Smooth muscle cell (in vitro differentiated cells): ENCODE results near the gene DIP2C. TPM values are rescaled to one million over a fixed set of nuclear protein-coding genes. Genes with fewer than 3 reads are reported as not detected.

Source experiments
- DNase-seq: peaks from one replicate; lab custom pipeline; 2025; ENCODE audit not compliant: unreplicated experiment; lab: John Stamatoyannopoulos, UW
- H2AFZ ChIP-seq: fragments of 200-600 bp; sonication (generic); 2 replicates; pipeline ENCODE4 v1.6.0; 2016; ENCODE audit warnings: antibody characterized with exemption, low read depth, mild to moderate bottlenecking
- H3F3A ChIP-seq: fragments of 200-600 bp; sonication (generic); 2 replicates; pipeline ENCODE4 v1.6.0; 2017; ENCODE audit warnings: antibody characterized with exemption, low read depth
- H3K27ac ChIP-seq: fragments of 200-600 bp; sonication (generic); 2 replicates; pipeline ENCODE4 v1.5.1; 2016; ENCODE audit warnings: low read depth, mild to moderate bottlenecking
- H3K27me3 ChIP-seq: fragments of 200-600 bp; sonication (generic); 2 replicates; pipeline ENCODE4 v1.6.1; 2016; ENCODE audit warnings: low read depth, mild to moderate bottlenecking
- H3K36me3 ChIP-seq: fragments of 200-600 bp; sonication (generic); 2 replicates; pipeline ENCODE4 v1.5.1; 2016; ENCODE audit warnings: low read depth
- H3K4me1 ChIP-seq: fragments of 200-600 bp; sonication (generic); 2 replicates; pipeline ENCODE4 v1.5.1; 2016; ENCODE audit warnings: low read depth
- H3K4me2 ChIP-seq: fragments of 200-600 bp; sonication (generic); 2 replicates; pipeline ENCODE4 v1.6.0; 2016; ENCODE audit warnings: mild to moderate bottlenecking
- H3K4me3 ChIP-seq: fragments of 200-600 bp; sonication (generic); 2 replicates; pipeline ENCODE4 v1.5.1; 2016; ENCODE audit warnings: mild to moderate bottlenecking
- H3K79me2 ChIP-seq: fragments of 200-600 bp; sonication (generic); 2 replicates; pipeline ENCODE4 v1.6.0; 2016; ENCODE audit warnings: low read depth, mild to moderate bottlenecking
- H3K9ac ChIP-seq: fragments of 200-600 bp; sonication (generic); 2 replicates; pipeline ENCODE4 v1.6.0; 2016; ENCODE audit warnings: low read depth
- H3K9me3 ChIP-seq: fragments of 200-600 bp; sonication (generic); replicated peaks from 2 replicates; pipeline ENCODE4 v1.5.1; 2016; ENCODE audit warnings: low read depth
- H4K20me1 ChIP-seq: fragments of 200-600 bp; sonication (generic); 2 replicates; pipeline ENCODE4 v1.6.0; 2016; ENCODE audit warnings: low read depth
- WGBS: methylation state at CpG from one replicate; pipeline ENCODE4 v1.1.7; 2016; ENCODE audit warnings: low lambda C conversion rate; 5-methylcytosine and 5-hydroxymethylcytosine counted together
- polyA plus RNA-seq: library from polyadenylated mRNA; unstranded; fragments of >200 nt; fragmentation: Nextera tagmentation; extraction: Ambion mirVana; gene quantifications from 2 replicates; pipeline ENCODE4 v1.2.1, GENCODE V29; 2016
- total RNA-seq: library from RNA; depleted of rRNA; stranded (reverse); fragments of >200 nt; gene quantifications from 2 replicates; pipeline ENCODE4 v1.2.3, GENCODE V29; 2014
- TF ChIP-seq, protein P1 (sequence below): fragments of 200-600 bp; sonication (generic); IDR thresholded peaks from 2 replicates; pipeline ENCODE4 v1.5.1; 2017; ENCODE audit warnings: borderline replicate concordance, mild to moderate bottlenecking, antibody characterized with exemption; ENCODE audit not compliant: insufficient read depth, poor library complexity, severe bottlenecking

The DIP2C gene
- total and polyA plus RNA-seq, 2 experiments from 2014 or later, result 14.9 to 15.3 TPM

DNA sequence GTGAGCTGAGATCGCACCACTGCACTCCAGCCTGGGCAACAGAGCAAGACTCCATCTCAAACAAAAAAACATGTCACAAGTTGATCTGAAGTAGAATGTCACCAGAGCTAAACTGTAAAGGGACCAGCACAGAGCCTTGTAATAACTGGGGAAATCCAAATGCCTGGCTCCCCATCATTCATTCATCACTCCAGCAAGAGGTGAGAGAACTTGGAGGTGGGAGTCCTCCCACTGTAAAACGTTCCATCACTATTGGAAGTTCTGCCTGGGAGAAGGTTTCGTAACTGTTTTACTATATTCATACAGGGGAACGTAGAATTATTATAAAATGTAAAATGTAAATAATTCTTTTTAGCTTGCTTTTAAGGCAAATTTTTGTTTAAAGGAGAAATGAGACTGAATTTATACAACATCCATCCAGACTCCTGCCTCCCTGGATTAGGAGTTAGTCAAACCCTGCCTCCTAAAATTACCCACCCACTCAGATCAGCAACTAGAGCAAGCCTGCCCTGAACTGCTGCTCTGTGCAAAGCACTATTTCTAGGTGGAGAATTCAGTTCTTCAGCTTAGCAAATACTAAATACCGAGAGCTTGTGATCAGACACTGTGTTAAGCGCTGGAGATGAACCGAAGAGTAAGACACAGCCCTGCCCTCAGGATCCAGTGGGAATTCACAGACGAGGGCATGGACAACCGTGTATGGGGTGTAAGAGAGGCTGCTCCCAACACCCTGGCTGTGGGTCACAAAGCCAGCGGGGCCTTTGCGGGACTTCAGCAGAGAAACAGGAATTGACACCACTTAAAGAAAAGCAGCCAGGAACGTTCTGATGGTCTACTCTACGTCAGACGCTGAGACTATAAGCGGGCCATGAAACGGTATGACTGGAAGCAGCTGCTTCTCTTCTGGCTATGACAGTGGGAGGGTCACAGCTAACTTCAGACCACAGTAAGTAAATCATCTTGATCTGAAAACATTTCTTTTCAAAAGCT is 345.9 kb downstream of the DIP2C start:
- Histone ChIP-seq H3K4me3 (no peak overlapping the region), H3K27ac (no peak overlapping the region), H3K79me2 (no peaks in the 10 kb centered on the region), H3K4me2 (no peak overlapping the region), H4K20me1 (no peaks in the 10 kb centered on the region), H3K27me3 (no peaks in the 10 kb centered on the region), H3K9me3 (no peaks in the 10 kb centered on the region), H3K9ac (no peak overlapping the region), H2AFZ (no peak overlapping the region), H3F3A (no peaks in the 10 kb centered on the region), H3K36me3 (peaks cover 4% of the 10 kb centered on the region), H3K4me1 (no peaks in the 10 kb centered on the region)
- DNase-seq, result no peak
- TF ChIP-seq, protein P1, sequence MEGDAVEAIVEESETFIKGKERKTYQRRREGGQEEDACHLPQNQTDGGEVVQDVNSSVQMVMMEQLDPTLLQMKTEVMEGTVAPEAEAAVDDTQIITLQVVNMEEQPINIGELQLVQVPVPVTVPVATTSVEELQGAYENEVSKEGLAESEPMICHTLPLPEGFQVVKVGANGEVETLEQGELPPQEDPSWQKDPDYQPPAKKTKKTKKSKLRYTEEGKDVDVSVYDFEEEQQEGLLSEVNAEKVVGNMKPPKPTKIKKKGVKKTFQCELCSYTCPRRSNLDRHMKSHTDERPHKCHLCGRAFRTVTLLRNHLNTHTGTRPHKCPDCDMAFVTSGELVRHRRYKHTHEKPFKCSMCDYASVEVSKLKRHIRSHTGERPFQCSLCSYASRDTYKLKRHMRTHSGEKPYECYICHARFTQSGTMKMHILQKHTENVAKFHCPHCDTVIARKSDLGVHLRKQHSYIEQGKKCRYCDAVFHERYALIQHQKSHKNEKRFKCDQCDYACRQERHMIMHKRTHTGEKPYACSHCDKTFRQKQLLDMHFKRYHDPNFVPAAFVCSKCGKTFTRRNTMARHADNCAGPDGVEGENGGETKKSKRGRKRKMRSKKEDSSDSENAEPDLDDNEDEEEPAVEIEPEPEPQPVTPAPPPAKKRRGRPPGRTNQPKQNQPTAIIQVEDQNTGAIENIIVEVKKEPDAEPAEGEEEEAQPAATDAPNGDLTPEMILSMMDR, result no peak
- WGBS, result 96% methylated on average over 16 of the region's 16 CpGs

DNA sequence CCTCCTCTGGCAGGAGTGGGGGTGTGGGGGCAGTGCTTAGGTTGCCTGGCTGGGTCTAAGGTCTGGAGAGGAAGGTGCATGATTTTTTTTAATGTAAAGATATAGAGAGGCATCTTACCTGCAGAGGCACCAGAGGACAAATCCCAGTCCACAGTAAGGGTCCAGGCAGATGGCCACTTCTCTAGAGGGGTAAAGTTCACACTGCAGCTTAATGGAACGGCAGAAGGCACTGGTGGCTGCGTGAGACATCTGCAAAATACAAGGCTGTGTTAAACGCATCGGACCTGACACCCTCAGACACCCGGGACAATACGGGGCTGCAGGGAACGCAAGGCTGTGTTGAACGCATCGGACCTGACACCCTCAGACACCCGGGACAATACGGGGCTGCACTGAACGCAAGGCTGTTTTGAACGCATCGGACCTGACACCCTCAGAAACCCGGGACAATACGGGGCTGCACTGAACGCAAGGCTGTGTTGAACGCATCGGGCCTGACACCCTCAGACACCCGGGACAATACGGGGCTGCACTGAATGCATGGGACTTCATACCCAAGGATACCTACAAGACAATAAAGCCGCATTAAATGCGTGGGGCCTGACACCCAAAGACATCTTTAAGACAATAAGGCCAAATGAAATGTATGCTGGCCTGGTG is 348.3 kb downstream of the DIP2C start:
- Histone ChIP-seq H3K4me1 (no peaks in the 10 kb centered on the region), H4K20me1 (no peaks in the 10 kb centered on the region), H3K27ac (no peak overlapping the region), H3F3A (no peaks in the 10 kb centered on the region), H3K9ac (no peak overlapping the region), H3K4me3 (no peak overlapping the region), H3K4me2 (no peak overlapping the region), H3K9me3 (no peaks in the 10 kb centered on the region), H3K27me3 (no peaks in the 10 kb centered on the region), H2AFZ (no peak overlapping the region), H3K36me3 (peaks cover 4% of the 10 kb centered on the region), H3K79me2 (no peaks in the 10 kb centered on the region)
- TF ChIP-seq, protein P1, result no peak
- 97% methylated on average over 23 of the region's 23 CpGs for WGBS
- DNase-seq, result no peak

DNA sequence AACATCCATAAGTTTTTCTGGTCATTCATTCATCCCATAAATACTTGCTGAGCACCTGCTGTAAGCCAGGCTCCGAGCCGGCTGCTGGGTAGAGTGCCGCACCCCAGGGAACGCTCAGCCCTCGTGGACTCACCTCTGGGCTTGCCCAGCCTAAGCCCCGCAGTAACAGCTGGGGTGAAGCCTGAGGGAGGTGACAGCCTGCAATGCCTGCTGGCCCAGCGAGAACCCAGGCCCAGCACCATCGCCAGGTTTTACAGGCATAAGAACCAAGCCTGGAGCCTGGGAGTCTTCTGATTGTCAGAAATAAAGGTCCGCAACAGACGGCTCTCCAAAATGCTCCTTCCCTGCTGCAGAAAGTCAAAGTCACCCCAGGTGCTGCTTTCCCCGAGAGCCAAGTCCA is 348.8 kb downstream of the DIP2C start:
- H3K27me3 ChIP-seq, result no peaks in the 10 kb centered on the region
- WGBS, result 97% methylated on average over 11 of the region's 11 CpGs
- H3K9me3 ChIP-seq, result no peaks in the 10 kb centered on the region
- peaks cover 4% of the 10 kb centered on the region for H3K36me3 ChIP-seq
- H3K9ac ChIP-seq, result no peak overlapping the region
- no peak overlapping the region for H3K4me2 ChIP-seq
- no peaks in the 10 kb centered on the region for H3K79me2 ChIP-seq
- TF ChIP-seq, protein P1, result no peak
- no peak for DNase-seq
- no peaks in the 10 kb centered on the region for H3F3A ChIP-seq
- no peak overlapping the region for H3K4me3 ChIP-seq
- H4K20me1 ChIP-seq, result no peaks in the 10 kb centered on the region
- no peaks in the 10 kb centered on the region for H3K4me1 ChIP-seq
- H3K27ac ChIP-seq, result no peak overlapping the region
- no peak overlapping the region for H2AFZ ChIP-seq
